GM18873 (cell line): ENCODE measurements around the gene LPCAT2.

ENCODE experiments used
- ATAC-seq: cut with Tn5 transposase; IDR thresholded peaks from one replicate; pipeline ENCODE4 v1.9.1; 2021; ENCODE audit warnings: mild to moderate bottlenecking, moderate library complexity, moderate number of reproducible peaks; ENCODE audit not compliant: unreplicated experiment, low FRiP score

The LPCAT2 gene

GRCh38 chr16:55542459-55543082 lies 33.7 kb downstream of the LPCAT2 start:
- no peak for ATAC-seq

GRCh38 chr16:55543472-55543871 lies 34.6 kb downstream of the LPCAT2 start:
- ATAC-seq: no peak

- no peak for ATAC-seq
Measured at GRCh38 chr16:55552621-55553020, 43.7 kb downstream of the LPCAT2 start.

- no peak for ATAC-seq
Measured at GRCh38 chr16:55555436-55555835, 46.6 kb downstream of the LPCAT2 start.

- no peak for ATAC-seq
Measured at GRCh38 chr16:55557186-55557585, 48.3 kb downstream of the LPCAT2 start.

GRCh38 chr16:55559233-55559632 lies 50.4 kb downstream of the LPCAT2 start:
- ATAC-seq: no peak

- no peak for ATAC-seq
Measured at GRCh38 chr16:55559933-55560516, 51.2 kb downstream of the LPCAT2 start.

GRCh38 chr16:55561319-55561848 lies 52.5 kb downstream of the LPCAT2 start:
- no peak for ATAC-seq

GRCh38 chr16:55562936-55563335 lies 54.1 kb downstream of the LPCAT2 start:
- ATAC-seq: no peak

- no peak for ATAC-seq
Measured at GRCh38 chr16:55563797-55564196, 54.9 kb downstream of the LPCAT2 start.

GRCh38 chr16:55565086-55565485 lies 56.2 kb downstream of the LPCAT2 start:
- ATAC-seq: no peak

GRCh38 chr16:55566432-55567175 lies 57.7 kb downstream of the LPCAT2 start, which contains the start of gene CAPNS2:
CAPNS2 (plus strand) TSS chr16:55566684; CDS start chr16:55566757, 73 bp downstream.
- ATAC-seq: no peak

GRCh38 chr16:55567382-55567781 lies 58.5 kb downstream of the LPCAT2 start:
- no peak for ATAC-seq

GRCh38 chr16:55568207-55568606 lies 59.3 kb downstream of the LPCAT2 start:
- ATAC-seq: no peak

- no peak for ATAC-seq
Measured at GRCh38 chr16:55569025-55569424, 60.2 kb downstream of the LPCAT2 start.

- no peak for ATAC-seq
Measured at GRCh38 chr16:55570159-55570558, 61.3 kb downstream of the LPCAT2 start.

GRCh38 chr16:55571191-55571897 lies 62.5 kb downstream of the LPCAT2 start:
- ATAC-seq: no peak

GRCh38 chr16:55572439-55572838 lies 63.6 kb downstream of the LPCAT2 start:
- ATAC-seq: no peak

GRCh38 chr16:55574811-55575210 lies 65.9 kb downstream of the LPCAT2 start:
- ATAC-seq: no peak

- no peak for ATAC-seq
Measured at GRCh38 chr16:55575496-55575895, 66.6 kb downstream of the LPCAT2 start.

GRCh38 chr16:55576384-55576783 lies 67.5 kb downstream of the LPCAT2 start:
- ATAC-seq: no peak
